Medulla oblongata (tissue), 1 donor: ENCODE results near the gene TOMM7.

ENCODE experiments used
- DNase-seq: peaks from one replicate; pipeline ENCODE4 v3.0.0-alpha.2; 2015; ENCODE audit errors: extremely low spot score

The TOMM7 gene

DNA sequence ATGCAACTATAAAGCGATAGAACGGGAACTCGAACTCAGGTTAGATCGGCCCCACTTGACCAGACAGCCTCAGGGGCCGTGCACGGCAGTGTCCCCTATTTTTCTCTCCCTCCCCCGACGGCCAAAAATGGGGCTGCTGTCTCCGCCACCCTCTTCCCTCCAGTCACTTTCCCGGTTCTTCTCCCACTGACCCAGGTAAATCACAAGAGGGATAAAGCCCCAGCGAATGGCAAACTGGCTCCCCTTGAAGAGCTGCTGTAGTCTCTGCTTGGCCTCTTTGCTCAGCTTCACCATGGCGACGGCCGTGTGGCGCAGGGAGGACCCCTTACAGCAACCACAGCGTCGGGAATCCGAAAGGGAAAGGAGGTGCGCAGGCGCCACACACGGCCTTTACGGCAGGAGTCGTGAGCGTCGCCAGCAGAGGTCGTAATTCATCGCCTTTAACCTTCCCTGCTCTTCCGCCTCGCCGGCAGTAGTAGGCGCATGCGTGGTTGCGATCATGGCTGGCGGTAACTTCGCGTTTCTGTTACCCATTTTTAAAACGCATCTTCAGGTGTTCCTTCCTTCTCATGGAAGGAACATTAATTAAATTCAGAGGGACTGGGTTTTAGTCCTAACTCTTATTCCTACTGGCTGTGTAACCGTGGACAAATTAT, at the start of gene TOMM7:
TOMM7 (minus strand) TSS at position 364 of the 656 bp plus-strand sequence; CDS start at position 294, 70 bp downstream.
- DNase-seq, result peak; percentile 97

DNA sequence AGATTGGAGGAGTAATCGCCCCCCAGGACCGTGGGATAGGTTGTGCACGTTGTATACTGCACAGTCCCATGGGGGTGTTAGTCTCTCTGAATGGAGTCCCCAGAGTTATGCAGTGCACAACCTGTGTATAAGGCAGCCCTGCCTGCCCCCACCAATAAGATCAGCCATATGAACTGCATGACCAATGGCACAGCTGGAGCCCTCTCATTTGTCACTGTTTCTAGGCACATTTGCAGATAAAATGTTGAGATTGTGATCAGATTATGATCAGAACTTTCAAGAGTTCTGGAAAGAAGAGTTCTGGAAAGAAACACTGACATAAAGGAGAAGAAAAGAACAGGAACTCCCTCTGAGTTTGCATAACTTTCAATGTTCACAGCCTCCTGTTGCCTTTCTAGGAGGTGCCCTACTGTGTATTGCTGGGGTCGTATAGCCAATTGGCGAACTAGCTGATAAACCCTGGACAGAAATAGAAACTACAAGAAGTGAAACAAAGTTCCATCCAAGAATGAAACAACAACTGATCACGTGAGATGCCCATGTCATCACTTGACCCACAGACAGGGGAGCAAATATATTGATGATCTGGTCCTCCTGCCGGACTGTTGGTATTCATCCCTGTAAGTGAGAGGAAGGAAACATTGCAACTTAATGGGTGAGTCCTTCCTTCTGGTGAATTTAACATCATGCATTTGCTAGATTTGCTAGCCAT, 49.6 kb upstream of the TOMM7 start:
- no peak for DNase-seq

- no peak for DNase-seq
Observed at GRCh38 chr7:22871661-22872060, 49.0 kb upstream of the TOMM7 start.

- DNase-seq, result no peak
Observed at GRCh38 chr7:22868509-22868908, 45.9 kb upstream of the TOMM7 start.

GRCh38 chr7:22867589-22867988, 44.9 kb upstream of the TOMM7 start:
- no peak for DNase-seq

DNA sequence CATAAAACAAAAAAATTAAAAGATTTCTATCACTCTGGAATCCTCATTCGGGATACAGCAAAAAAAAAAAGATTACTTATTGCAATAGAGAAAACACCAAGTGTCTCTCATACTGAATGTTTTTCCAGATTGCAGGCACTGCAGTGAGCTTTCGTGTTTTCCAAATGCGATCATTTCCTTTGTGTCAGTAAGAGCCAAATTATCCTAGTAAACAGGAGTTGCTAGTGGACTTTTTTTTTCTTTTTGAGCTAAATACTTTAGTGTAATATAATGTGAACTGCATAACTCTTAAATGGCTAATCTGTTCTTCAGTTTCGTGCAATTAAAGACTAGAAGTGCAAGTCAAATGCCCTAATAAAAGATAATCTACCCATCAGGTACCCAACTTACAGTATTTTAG, 44.4 kb upstream of the TOMM7 start:
- no peak for DNase-seq

- DNase-seq, result no peak
Observed at GRCh38 chr7:22865602-22865960, 42.9 kb upstream of the TOMM7 start.

GRCh38 chr7:22864855-22865601, 42.4 kb upstream of the TOMM7 start:
- no peak for DNase-seq

DNA sequence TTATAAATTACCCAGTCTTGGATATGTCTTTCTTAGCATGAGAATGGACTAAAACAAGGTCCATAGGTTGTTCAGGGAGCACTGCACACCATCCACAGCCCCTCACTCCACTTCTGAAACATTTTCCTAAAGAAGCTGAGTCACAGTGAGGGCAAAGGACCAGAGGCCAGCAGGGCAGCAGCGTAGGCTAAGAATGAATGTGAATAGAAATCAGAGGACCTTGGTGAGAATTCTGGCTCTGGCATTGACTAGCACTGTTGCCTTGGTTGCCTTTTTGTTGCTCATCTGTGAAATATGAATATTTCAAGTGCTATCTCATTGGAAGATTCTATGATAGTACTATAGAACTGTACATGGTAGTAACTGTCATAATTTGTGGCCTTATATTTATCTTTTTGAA, 41.7 kb upstream of the TOMM7 start:
- DNase-seq, result no peak

DNA sequence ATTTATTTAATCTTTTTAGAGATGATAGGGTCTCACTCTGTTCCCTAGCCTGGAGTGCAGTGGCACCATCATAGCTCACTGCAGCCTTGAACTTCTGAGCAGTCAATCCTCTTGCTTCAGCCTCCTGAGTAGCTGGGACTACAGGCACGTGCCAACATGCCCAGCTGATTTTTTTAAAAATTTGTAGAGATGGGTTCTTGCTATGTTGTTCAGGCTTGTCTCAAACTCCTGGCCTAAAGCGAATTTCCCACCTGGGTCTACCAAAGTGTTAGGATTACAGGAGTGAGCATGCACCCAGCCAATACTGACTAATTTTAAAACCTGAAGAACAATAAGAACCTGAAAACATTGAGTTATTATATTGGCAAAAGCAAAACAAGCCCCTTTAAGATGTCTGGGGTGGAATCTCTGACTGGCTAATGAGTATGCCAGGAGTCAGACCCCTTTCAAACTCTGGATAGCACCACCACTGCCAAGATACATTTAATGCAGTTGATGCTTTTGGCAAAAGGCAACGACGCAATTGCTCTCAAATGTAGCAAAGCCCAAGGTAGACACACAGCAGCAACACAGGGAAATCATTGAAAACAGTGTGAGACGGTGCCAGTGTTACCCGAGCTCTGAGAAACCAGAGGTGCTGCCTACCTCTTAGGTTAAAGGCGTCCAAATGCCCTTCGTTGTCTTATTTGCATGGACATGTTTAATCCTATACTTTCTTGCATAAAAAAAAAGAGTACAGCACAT, 40.7 kb upstream of the TOMM7 start:
- no peak for DNase-seq

GRCh38 chr7:22861576-22861975, 38.9 kb upstream of the TOMM7 start:
- DNase-seq, result no peak

GRCh38 chr7:22860784-22861482, 38.3 kb upstream of the TOMM7 start:
- no peak for DNase-seq

GRCh38 chr7:22860337-22860736, 37.7 kb upstream of the TOMM7 start:
- DNase-seq, result no peak

GRCh38 chr7:22859641-22860290, 37.1 kb upstream of the TOMM7 start:
- DNase-seq, result no peak

GRCh38 chr7:22858640-22859561, 36.3 kb upstream of the TOMM7 start:
- no peak for DNase-seq

DNA sequence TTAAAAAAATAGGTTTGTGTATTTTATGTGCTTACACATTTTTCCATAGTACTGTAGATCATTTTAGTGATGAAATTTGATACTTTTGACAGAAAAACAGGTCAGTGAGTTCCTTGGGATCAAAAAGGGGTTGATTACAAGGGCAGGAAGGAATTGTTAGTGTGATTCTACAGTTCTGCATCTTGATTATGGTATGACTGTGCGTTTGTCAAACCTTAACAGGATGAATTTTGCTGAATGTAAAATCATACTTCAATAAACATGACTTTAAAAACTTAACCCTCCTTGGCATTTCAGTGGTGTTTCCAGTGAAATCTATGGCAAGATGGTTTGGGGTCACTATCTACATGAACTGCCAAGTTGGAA, 35.6 kb upstream of the TOMM7 start:
- no peak for DNase-seq

- no peak for DNase-seq
Observed at GRCh38 chr7:22856416-22856815, 33.8 kb upstream of the TOMM7 start.

GRCh38 chr7:22855049-22855392, 32.4 kb upstream of the TOMM7 start:
- no peak for DNase-seq

GRCh38 chr7:22854158-22855048, 31.8 kb upstream of the TOMM7 start:
- DNase-seq, result peak; percentile 74
